PC-3 (cell line): ENCODE data around the gene ATF1.

ENCODE experiments used
- CTCF ChIP-seq: fragments of 300-600 bp; sonication (generic); conservative IDR thresholded peaks from 2 replicates; pipeline ENCODE4 v1.5.1; 2017; ENCODE audit warnings: antibody characterized with exemption, low read depth, mild to moderate bottlenecking, low read length
- EZH2phosphoT487 ChIP-seq: fragments of 300-600 bp; sonication (generic); IDR thresholded peaks from 2 replicates; pipeline ENCODE4 v1.6.1; 2018; ENCODE audit warnings: mild to moderate bottlenecking, antibody characterized with exemption, low read length, borderline replicate concordance

DNA sequence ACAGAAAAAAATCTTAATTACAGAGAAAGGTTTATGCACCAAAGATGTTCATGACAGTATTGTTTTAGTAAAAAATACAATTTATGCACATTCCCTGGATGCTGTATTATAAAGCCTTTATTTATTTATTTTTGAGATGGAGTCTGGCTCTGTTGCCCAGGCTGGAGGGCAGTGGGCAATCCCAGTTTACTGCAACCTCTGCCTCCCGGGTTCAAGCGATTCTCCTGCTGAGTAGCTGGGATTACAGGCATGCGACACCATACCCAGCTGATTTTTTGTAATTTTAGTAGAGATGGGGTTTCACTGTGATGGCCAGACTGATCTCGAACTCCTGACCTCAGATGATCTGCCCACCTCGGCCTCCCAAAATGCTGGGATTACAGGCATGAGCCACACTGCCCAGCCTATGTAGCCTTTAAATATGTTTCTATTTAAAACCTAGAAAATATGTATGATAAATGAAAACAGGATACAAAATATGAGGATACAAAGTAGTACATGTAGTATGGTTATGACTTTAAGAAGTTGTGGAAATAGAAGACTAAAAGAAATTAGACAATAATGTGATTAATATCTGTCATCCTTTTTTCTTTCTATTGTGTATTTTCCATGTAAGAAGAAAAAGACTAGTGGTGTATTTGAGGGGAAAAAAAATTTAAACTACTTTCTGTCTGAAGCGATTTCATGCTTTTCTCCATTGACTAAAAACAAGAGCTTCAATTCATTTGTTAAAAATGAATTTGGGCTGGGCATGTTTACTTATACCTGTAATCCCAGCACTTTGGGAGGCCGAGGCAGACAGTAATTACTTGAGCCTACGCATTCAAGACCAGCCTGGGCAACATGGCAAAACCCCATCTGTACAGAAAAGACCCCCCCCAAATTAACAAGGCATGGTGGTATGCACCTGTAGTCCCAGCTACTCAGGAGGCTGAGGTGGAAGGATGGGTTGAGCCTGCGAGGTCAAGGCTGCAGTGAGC is 13.1 kb downstream of the ATF1 start:
- TF ChIP-seq CTCF (no peak), EZH2phosphoT487 (no peak)
